HG02759 (cell line): ENCODE measurements around the gene ENOX1.

Experiments
- ATAC-seq: cut with Tn5 transposase; IDR thresholded peaks from one replicate; pipeline ENCODE4 v1.9.1; 2021; ENCODE audit warnings: mild to moderate bottlenecking, moderate library complexity; ENCODE audit not compliant: unreplicated experiment

ENOX1 gene

GRCh38 chr13:43391036-43391435, 395.7 kb downstream of the ENOX1 start:
- no peak for ATAC-seq

GRCh38 chr13:43390619-43391018, 396.2 kb downstream of the ENOX1 start:
- ATAC-seq, result peak; percentile 46

GRCh38 chr13:43389983-43390382, 396.8 kb downstream of the ENOX1 start:
- ATAC-seq, result peak; percentile 5

GRCh38 chr13:43389573-43389972, 397.2 kb downstream of the ENOX1 start:
- ATAC-seq, result no peak

- peak; percentile 57 for ATAC-seq
These were observed 398.3 kb downstream of the ENOX1 start for GRCh38 chr13:43388282-43389034.

- no peak for ATAC-seq
These were observed 398.9 kb downstream of the ENOX1 start for GRCh38 chr13:43387880-43388279.

GRCh38 chr13:43383498-43384165, 403.1 kb downstream of the ENOX1 start:
- ATAC-seq, result no peak

GRCh38 chr13:43379738-43380137, 407.0 kb downstream of the ENOX1 start:
- ATAC-seq, result no peak

- no peak for ATAC-seq
These were observed 408.8 kb downstream of the ENOX1 start for GRCh38 chr13:43377973-43378372.

- ATAC-seq, result no peak
These were observed 409.6 kb downstream of the ENOX1 start for GRCh38 chr13:43377149-43377548.

- ATAC-seq, result no peak
These were observed 410.2 kb downstream of the ENOX1 start for GRCh38 chr13:43376596-43376995.

- no peak for ATAC-seq
These were observed 410.8 kb downstream of the ENOX1 start for GRCh38 chr13:43375797-43376465.

- ATAC-seq, result no peak
These were observed 412.2 kb downstream of the ENOX1 start for GRCh38 chr13:43374621-43375020.

- ATAC-seq, result no peak
These were observed 413.4 kb downstream of the ENOX1 start for GRCh38 chr13:43373400-43373799.

GRCh38 chr13:43370842-43371241, 415.9 kb downstream of the ENOX1 start:
- ATAC-seq, result no peak

GRCh38 chr13:43369319-43369718, 417.5 kb downstream of the ENOX1 start:
- no peak for ATAC-seq

- no peak for ATAC-seq
These were observed 418.8 kb downstream of the ENOX1 start for GRCh38 chr13:43368003-43368402.

GRCh38 chr13:43365039-43365344, 421.8 kb downstream of the ENOX1 start:
- no peak for ATAC-seq

GRCh38 chr13:43364210-43365038, 422.3 kb downstream of the ENOX1 start:
- no peak for ATAC-seq

GRCh38 chr13:43363156-43363953, 423.4 kb downstream of the ENOX1 start:
- no peak for ATAC-seq
